ENCODE results near the gene DNAJC7.
"Not testable (repeated sequence)": the region's sequence is repeated elsewhere in the genome, so short reads cannot be mapped to it uniquely, and the experiment has no call there.

Gene DNAJC7

GRCh38 chr17:42026857-42027589 lies 9.8 kb upstream of the DNAJC7 start:
- no peaks in the 10 kb centered on the region for H3K4me1 ChIP-seq
- peaks cover 8% of the 10 kb centered on the region for H3K36me3 ChIP-seq
- H3K4me3 ChIP-seq (ENCODE audit: low read depth, low read length) = no peak overlapping the region
- H3K27me3 ChIP-seq = no peaks in the 10 kb centered on the region
- TF ChIP-seq CTCF (IDR thresholded peaks at IDR 0.05; ENCODE audit: low read depth, low read length) = no peak
- no peaks in the 10 kb centered on the region for H3K9me3 ChIP-seq
- no peak for DNase-seq

GRCh38 chr17:42025936-42026335 lies 8.7 kb upstream of the DNAJC7 start:
- Histone ChIP-seq H3K4me1 (no peaks in the 10 kb centered on the region), H3K27me3 (no peaks in the 10 kb centered on the region), H3K36me3 (peaks cover 8% of the 10 kb centered on the region), H3K9me3 (no peaks in the 10 kb centered on the region), H3K4me3 (ENCODE audit: low read depth, low read length) (no peak overlapping the region)
- TF ChIP-seq CTCF (IDR thresholded peaks at IDR 0.05; ENCODE audit: low read depth, low read length) = no peak
- no peak for DNase-seq

GRCh38 chr17:42025191-42025579 lies 7.9 kb upstream of the DNAJC7 start:
- Histone ChIP-seq H3K9me3 (no peaks in the 10 kb centered on the region), H3K4me1 (no peaks in the 10 kb centered on the region), H3K27me3 (no peaks in the 10 kb centered on the region), H3K4me3 (ENCODE audit: low read depth, low read length) (no peak overlapping the region), H3K36me3 (peaks cover 8% of the 10 kb centered on the region)
- DNase-seq = no peak
- no peak for TF ChIP-seq CTCF (IDR thresholded peaks at IDR 0.05; ENCODE audit: low read depth, low read length)

GRCh38 chr17:42023524-42024349 lies 6.5 kb upstream of the DNAJC7 start:
- TF ChIP-seq CTCF (IDR thresholded peaks at IDR 0.05; ENCODE audit: low read depth, low read length) = no peak
- Histone ChIP-seq H3K36me3 (peaks cover 8% of the 10 kb centered on the region), H3K4me1 (no peaks in the 10 kb centered on the region), H3K4me3 (ENCODE audit: low read depth, low read length) (no peak overlapping the region), H3K9me3 (no peaks in the 10 kb centered on the region), H3K27me3 (no peaks in the 10 kb centered on the region)
- no peak for DNase-seq

GRCh38 chr17:42020845-42021244 lies 3.6 kb upstream of the DNAJC7 start:
- not testable (repeated sequence) for H3K4me1 ChIP-seq, H3K36me3 ChIP-seq, H3K27me3 ChIP-seq, H3K9me3 ChIP-seq, DNase-seq
- peak overlapping the region; percentile 96 for H3K4me3 ChIP-seq (ENCODE audit: low read depth, low read length)

GRCh38 chr17:42019509-42020404 lies 2.5 kb upstream of the DNAJC7 start, which contains the start of gene NKIRAS2:
NKIRAS2 (plus strand) TSS chr17:42020090; CDS start chr17:42021578, 1,488 bp downstream.
- peak within 1 kb of the TSS; percentile 96 for H3K4me3 ChIP-seq (ENCODE audit: low read depth, low read length)
- peak; percentile 80 for TF ChIP-seq CTCF (IDR thresholded peaks at IDR 0.05; ENCODE audit: low read depth, low read length)
- H3K9me3 ChIP-seq = no peaks in the 10 kb centered on the region
- DNase-seq = peak; percentile 98
- H3K36me3 ChIP-seq = peaks cover 14% of the 10 kb centered on the region
- H3K27me3 ChIP-seq = no peaks in the 10 kb centered on the region
- H3K4me1 ChIP-seq = no peaks in the 10 kb centered on the region
